ENCODE measurements around the gene SCN7A.

SCN7A gene

GRCh38 chr2:166357068-166357949, 136.7 kb downstream of the SCN7A start:
- H3K9me3 ChIP-seq (ENCODE audit: control insufficient read depth, insufficient read depth, low read length), result no peaks in the 10 kb centered on the region
- 0 out of 2 replicates have a peak, but pooled peaks cover 4% of the 10 kb centered on the region for H3K4me1 ChIP-seq (ENCODE audit: control insufficient read depth, insufficient read depth, low read length)
- no peak overlapping the region for H3K4me3 ChIP-seq (ENCODE audit: low read depth, low read length)
- no peak overlapping the region for H3K27ac ChIP-seq (ENCODE audit: low read depth, low read length)
- no peaks in the 10 kb centered on the region for H3K27me3 ChIP-seq (ENCODE audit: control insufficient read depth, insufficient read depth, low read length)
- no peak overlapping the region for H3K9ac ChIP-seq (ENCODE audit: low read depth, low read length)
- H3K36me3 ChIP-seq (ENCODE audit: control insufficient read depth, insufficient read depth, low read length), result no peaks in the 10 kb centered on the region
